NOMO-1 (cell line): ENCODE measurements around the gene PSMD6.
A peak's percentile ranks its signal among the peaks of the same experiment; 100 is the strongest.

ENCODE experiments used
- DNase-seq, 2 experiments: peaks; one replicate each; lab custom pipeline; 2025; ENCODE audit not compliant: unreplicated experiment in 2 of 2; lab: John Stamatoyannopoulos, UW

PSMD6 gene

GRCh38 chr3:64046996-64047594 lies 23.8 kb upstream of the PSMD6 start:
- DNase-seq = no peak

- DNase-seq = no peak
These were observed 23.3 kb upstream of the PSMD6 start for GRCh38 chr3:64046592-64046991.

- no peak for DNase-seq
These were observed 19.7 kb upstream of the PSMD6 start for GRCh38 chr3:64042952-64043351.

GRCh38 chr3:64039981-64040733 lies 16.9 kb upstream of the PSMD6 start:
- DNase-seq = no peak

- DNase-seq = no peak
These were observed 16.0 kb upstream of the PSMD6 start for GRCh38 chr3:64039332-64039731.

GRCh38 chr3:64038253-64038767 lies 15.0 kb upstream of the PSMD6 start:
- DNase-seq = no peak

- DNase-seq = no peak
These were observed 13.8 kb upstream of the PSMD6 start for GRCh38 chr3:64037084-64037483.

- DNase-seq = no peak
These were observed 9.8 kb upstream of the PSMD6 start for GRCh38 chr3:64033069-64033468.

GRCh38 chr3:64031540-64032508 lies 8.5 kb upstream of the PSMD6 start:
- no peak for DNase-seq

GRCh38 chr3:64030741-64031140 lies 7.4 kb upstream of the PSMD6 start:
- peak; percentile 47 to 49 for DNase-seq

- no peak for DNase-seq
These were observed 6.0 kb upstream of the PSMD6 start for GRCh38 chr3:64029287-64029686.

GRCh38 chr3:64028754-64029153 lies 5.5 kb upstream of the PSMD6 start:
- no peak for DNase-seq

- peak in 1 of 2 experiments; percentile 17 for DNase-seq
These were observed 4.4 kb upstream of the PSMD6 start for GRCh38 chr3:64027658-64028057.

- DNase-seq = no peak
These were observed 3.1 kb upstream of the PSMD6 start for GRCh38 chr3:64026346-64026745.

GRCh38 chr3:64023861-64024223 lies 548 bp upstream of the PSMD6 start:
- DNase-seq = no peak

- DNase-seq = peak in 1 of 2 experiments; percentile 11
These were observed 675 bp downstream of the PSMD6 start for GRCh38 chr3:64022451-64023186.

GRCh38 chr3:64021922-64022321 lies 1.4 kb downstream of the PSMD6 start:
- peak; percentile 25 to 54 for DNase-seq

GRCh38 chr3:64019879-64020278 lies 3.4 kb downstream of the PSMD6 start:
- DNase-seq = no peak

GRCh38 chr3:64019271-64019670 lies 4.0 kb downstream of the PSMD6 start:
- no peak for DNase-seq

GRCh38 chr3:64016941-64017620 lies 6.2 kb downstream of the PSMD6 start:
- DNase-seq = no peak
